Mammary epithelial cell (primary cell): ENCODE measurements around the gene WASF2.
"Not testable (repeated sequence)": the region's sequence is repeated elsewhere in the genome, so short reads cannot be mapped to it uniquely, and the experiment has no call there.

Experiments
- EZH2 ChIP-seq: IDR thresholded peaks from 2 replicates; pipeline ENCODE4 v1.6.1; 2012; ENCODE audit warnings: low read length, inconsistent platforms, borderline replicate concordance
- TF ChIP-seq, protein P1 (sequence below), 2 donors: IDR thresholded peaks in 1 of 2; conservative IDR thresholded peaks in 1 of 2; 2 replicates each; pipeline ENCODE4 v1.5.1; 2011 to 2012; ENCODE audit warnings: inconsistent platforms in 2 of 2, low read length in 2 of 2, mild to moderate bottlenecking in 2 of 2, control low read depth in 1 of 2, low read depth in 1 of 2; ENCODE audit not compliant: insufficient read depth in 1 of 2; ENCODE audit errors: extremely low read depth in 1 of 2

DNA sequence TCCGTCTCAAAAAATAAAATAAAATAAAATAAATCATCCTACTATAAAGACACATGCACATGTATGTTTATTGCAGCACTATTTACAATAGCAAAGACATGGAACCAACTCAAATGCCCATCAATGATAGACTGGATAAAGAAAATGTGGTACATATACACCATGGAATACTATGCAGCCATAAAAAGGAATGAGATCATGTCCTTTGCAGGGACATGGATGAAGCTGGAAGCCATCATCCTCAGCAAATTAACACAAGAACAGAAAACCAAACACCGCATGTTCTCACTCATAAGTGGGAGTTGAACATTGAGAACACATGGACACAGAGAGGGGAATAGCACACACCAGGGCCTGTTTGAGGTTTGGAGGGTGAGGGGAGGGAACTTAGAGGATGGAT lies 11.2 kb upstream of the WASF2 start:
- TF ChIP-seq, protein P1, sequence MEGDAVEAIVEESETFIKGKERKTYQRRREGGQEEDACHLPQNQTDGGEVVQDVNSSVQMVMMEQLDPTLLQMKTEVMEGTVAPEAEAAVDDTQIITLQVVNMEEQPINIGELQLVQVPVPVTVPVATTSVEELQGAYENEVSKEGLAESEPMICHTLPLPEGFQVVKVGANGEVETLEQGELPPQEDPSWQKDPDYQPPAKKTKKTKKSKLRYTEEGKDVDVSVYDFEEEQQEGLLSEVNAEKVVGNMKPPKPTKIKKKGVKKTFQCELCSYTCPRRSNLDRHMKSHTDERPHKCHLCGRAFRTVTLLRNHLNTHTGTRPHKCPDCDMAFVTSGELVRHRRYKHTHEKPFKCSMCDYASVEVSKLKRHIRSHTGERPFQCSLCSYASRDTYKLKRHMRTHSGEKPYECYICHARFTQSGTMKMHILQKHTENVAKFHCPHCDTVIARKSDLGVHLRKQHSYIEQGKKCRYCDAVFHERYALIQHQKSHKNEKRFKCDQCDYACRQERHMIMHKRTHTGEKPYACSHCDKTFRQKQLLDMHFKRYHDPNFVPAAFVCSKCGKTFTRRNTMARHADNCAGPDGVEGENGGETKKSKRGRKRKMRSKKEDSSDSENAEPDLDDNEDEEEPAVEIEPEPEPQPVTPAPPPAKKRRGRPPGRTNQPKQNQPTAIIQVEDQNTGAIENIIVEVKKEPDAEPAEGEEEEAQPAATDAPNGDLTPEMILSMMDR (conservative IDR thresholded peaks at IDR 0.05 in 1 of 2, IDR thresholded peaks at IDR 0.05 in 1 of 2; ENCODE audit: extremely low read depth in 1 of 2, insufficient read depth in 1 of 2, low read depth in 1 of 2, low read length in 2 of 2) = not testable (repeated sequence)
- not testable (repeated sequence) for TF ChIP-seq EZH2
